Choroid plexus epithelial cell (primary cell): ENCODE data around the gene ZNF541.
"Not testable (repeated sequence)": the region's sequence is repeated elsewhere in the genome, so short reads cannot be mapped to it uniquely, and the experiment has no call there.

Experiments used
- DNase-seq: peaks from one replicate; pipeline ENCODE4 v3.0.0-alpha.2; 2010; ENCODE audit warnings: low read depth
- H3K4me3 ChIP-seq: 2 replicates; pipeline ENCODE4 v1.5.1; 2011; ENCODE audit warnings: low read depth, mild to moderate bottlenecking, control low read depth, low read length, moderate library complexity
- TF ChIP-seq, protein P1 (sequence below): conservative IDR thresholded peaks from 2 replicates; pipeline ENCODE4 v1.5.1; 2011; ENCODE audit warnings: low read depth, mild to moderate bottlenecking, control low read depth, inconsistent platforms, low read length, moderate library complexity

Gene ZNF541

DNA sequence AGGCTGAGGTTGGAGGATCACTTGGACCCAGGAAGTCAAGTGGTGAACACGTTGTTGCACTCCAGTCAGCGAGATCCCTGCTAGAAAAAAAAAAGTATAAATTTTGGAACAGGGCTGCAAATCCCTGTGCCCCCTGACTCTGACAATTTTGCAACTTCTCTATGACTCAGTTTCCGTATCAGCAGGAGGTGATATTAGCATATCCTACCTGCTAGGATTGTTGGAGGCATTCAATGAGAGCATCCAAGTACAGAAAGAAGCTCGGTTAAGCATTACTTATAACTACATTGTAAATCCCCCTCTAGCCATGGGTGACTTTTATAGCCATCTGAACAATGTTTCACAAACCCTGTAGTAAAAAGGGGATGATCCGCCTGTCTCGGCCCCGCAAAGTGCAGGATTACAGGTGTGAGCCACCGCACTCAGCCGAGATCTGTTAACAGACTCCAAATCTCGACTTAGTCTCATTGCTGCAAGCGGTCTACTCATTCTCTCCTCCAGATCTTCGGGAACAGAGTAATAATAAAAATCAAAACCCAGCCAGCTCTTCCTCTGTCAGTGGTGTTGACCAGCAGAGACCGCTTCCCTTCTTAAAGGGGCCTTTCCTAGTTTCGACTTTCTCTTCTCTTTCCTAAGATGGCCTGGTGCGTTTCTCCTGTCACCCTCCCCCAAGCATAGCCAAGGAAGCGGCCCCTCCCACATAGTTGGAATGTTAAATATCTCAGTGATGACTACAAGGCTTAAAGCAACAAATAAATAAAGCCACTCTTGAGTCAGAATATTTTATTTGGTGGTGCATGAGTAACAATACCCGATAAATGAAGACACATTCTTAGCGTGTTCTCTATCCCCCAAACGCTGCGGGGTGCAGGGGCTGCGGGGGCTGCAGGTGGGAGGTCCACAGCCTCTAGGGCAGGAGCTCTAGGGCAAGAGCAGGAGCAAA, 25.7 kb upstream of the ZNF541 start:
- TF ChIP-seq, protein P1, sequence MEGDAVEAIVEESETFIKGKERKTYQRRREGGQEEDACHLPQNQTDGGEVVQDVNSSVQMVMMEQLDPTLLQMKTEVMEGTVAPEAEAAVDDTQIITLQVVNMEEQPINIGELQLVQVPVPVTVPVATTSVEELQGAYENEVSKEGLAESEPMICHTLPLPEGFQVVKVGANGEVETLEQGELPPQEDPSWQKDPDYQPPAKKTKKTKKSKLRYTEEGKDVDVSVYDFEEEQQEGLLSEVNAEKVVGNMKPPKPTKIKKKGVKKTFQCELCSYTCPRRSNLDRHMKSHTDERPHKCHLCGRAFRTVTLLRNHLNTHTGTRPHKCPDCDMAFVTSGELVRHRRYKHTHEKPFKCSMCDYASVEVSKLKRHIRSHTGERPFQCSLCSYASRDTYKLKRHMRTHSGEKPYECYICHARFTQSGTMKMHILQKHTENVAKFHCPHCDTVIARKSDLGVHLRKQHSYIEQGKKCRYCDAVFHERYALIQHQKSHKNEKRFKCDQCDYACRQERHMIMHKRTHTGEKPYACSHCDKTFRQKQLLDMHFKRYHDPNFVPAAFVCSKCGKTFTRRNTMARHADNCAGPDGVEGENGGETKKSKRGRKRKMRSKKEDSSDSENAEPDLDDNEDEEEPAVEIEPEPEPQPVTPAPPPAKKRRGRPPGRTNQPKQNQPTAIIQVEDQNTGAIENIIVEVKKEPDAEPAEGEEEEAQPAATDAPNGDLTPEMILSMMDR, result peak; percentile 12
- DNase-seq, result peak; percentile 97
- H3K4me3 ChIP-seq, result peak overlapping the region; percentile 49

DNA sequence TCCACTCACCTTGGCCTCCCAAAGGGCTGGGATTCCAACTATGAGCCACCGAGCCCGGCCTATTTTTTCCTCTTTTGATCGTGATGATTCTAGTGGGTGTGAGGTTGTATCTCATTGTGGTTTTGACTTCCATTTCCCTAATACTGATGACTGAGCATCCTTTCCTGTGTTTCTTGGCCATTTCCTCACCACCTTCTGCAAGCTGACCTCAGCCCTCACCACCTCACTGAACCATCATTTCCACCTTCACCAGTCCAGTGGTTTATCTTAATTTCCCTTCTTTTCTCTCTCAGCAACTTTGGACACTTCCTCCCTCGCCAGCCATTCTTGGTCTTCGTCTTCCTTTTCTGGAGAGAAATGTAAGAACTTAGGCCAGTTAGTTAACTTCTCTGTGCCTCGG, 23.0 kb upstream of the ZNF541 start:
- TF ChIP-seq, protein P1, result no peak
- DNase-seq, result no peak
- no peak overlapping the region for H3K4me3 ChIP-seq

DNA sequence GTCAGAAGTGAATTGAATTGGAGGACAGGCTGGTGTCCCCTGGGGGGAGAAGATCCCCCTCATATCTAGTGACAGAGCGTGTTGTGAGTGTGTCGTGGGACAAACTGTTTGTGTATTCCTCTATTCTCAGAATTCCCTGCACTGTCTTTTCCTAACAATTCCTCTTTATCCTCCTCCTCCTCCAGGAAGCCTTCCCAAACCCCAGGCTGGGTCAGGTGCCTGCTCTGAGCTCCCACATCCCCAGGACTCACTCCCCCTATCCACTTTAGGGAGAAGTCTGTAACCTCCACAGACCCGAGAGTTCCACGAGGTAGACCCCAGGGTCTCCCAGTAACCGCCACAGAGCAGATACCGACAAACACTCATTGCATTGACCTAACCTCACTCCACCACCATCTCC, 20.9 kb upstream of the ZNF541 start:
- H3K4me3 ChIP-seq, result no peak overlapping the region
- TF ChIP-seq, protein P1, result no peak
- DNase-seq, result no peak

DNA sequence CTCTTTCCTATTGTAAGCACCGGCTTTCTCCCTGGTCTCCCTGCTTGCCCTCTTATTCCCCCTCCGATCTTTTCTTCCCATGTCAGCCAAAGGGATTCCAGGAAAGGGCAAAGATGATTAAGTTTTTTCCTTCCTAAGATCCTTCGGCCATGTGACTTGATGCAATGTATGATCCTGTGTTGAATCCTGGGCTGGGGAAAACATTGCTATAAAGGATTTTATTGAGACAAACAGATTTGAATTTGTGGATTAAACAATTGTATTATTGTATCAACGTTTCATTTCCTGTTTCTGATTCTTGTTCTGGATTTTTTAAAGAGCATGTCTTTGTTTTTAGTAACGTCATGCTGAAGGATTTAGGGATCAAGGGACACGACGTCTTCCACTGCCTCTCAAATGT, 16.9 kb upstream of the ZNF541 start:
- H3K4me3 ChIP-seq, result no peak overlapping the region
- no peak for DNase-seq
- TF ChIP-seq, protein P1, result no peak

DNA sequence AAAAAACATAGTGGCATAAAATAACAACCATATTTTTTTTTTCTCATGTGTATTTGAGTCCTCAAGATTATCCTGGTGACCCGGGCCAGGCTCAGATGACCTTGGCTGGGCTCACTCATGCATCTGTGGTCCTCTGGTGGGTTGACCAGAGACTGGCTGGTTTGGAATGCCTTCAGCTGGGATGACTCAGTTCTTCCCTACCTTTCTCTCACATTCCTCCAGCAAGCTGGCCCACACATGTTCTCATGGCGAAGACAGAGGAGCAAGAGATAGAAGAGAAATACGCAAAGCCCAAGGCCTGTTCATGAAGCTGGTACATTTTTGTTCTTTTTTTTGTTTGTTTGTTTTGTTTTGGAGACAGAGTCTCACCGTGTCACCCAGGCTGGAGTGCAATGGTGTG, 14.3 kb upstream of the ZNF541 start:
- TF ChIP-seq, protein P1, result no peak
- no peak overlapping the region for H3K4me3 ChIP-seq
- peak; percentile 66 for DNase-seq

DNA sequence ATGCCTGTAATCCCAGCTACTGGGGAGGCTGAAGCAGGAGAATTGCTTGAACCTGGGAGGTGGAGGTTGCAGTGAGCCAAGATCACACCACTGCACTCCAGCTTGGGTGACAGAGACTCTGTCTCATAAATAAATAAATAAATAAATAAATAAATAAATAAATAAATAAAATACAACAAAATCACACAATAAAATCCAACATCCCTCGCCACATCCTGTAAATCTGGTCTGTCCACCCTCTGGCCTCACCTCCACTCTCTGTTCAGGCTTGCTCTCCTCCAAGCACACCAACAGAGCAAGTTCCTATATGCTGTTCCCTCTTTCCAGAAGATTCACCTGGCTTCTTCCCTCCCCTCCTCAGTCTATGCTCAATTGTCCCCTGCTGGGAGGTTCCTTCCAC, 10.2 kb upstream of the ZNF541 start:
- not testable (repeated sequence) for DNase-seq

DNA sequence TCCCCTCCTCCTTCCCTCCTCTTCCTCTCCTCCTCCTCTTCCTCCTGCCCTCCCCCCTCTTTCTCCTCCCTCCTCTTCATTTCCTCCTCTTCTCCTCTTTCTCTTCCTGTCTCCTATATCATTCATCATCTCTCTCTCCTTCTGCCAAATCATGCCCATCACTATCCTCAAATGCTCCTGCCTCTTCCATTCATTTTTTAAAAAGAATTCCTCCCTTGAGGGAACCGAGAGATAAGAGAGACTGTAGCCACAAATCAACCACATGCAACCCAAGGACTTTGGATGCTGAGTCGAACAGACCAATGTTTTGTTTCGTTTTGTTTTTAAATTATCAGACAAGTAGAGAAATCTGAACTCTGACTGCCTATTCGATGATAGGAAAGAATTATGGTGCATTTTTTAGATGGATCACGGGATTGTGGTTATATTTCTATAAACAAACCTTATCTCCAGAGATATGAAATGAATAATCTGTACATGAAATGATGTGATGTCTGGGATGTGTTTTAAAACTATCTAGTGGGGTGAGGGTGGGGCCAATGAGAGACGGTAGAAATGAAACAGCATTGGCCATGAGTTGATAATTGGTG, 9.5 kb upstream of the ZNF541 start:
- DNase-seq, result peak; percentile 81
- peak overlapping the region; percentile 17 for H3K4me3 ChIP-seq

More for the DNA sequence above, 10.2 kb upstream of the ZNF541 start:
- H3K4me3 ChIP-seq, result not testable (repeated sequence)

More for the DNA sequence above, 9.5 kb upstream of the ZNF541 start:
- TF ChIP-seq, protein P1, result no peak
